SHP77 treated with DMSO at 0.1 percent for 48 hours (cell line): ENCODE results near the gene FTSJ3.
"Not testable (repeated sequence)": the region's sequence is repeated elsewhere in the genome, so short reads cannot be mapped to it uniquely, and the experiment has no call there.

ENCODE experiments used
- DNase-seq: peaks from one replicate; lab custom pipeline; 2025; lab: John Stamatoyannopoulos, UW

Gene FTSJ3

GRCh38 chr17:63843387-63843888, 16.0 kb upstream of the FTSJ3 start:
- not testable (repeated sequence) for DNase-seq

GRCh38 chr17:63842540-63843386, 15.3 kb upstream of the FTSJ3 start, which contains the start of gene SMARCD2:
SMARCD2 (minus strand) TSS chr17:63842685; CDS start chr17:63842674, 11 bp downstream.
- DNase-seq = peak; percentile 95

GRCh38 chr17:63842173-63842539, 14.7 kb upstream of the FTSJ3 start:
- no peak for DNase-seq

- no peak for DNase-seq
These were observed 14.1 kb upstream of the FTSJ3 start for GRCh38 chr17:63841350-63842172.

GRCh38 chr17:63840591-63841349, 13.3 kb upstream of the FTSJ3 start:
- DNase-seq = no peak

GRCh38 chr17:63838631-63839171, 11.2 kb upstream of the FTSJ3 start:
- no peak for DNase-seq

GRCh38 chr17:63837962-63838600, 10.6 kb upstream of the FTSJ3 start:
- no peak for DNase-seq

GRCh38 chr17:63837480-63837879, 10.0 kb upstream of the FTSJ3 start:
- no peak for DNase-seq

GRCh38 chr17:63836811-63837210, 9.3 kb upstream of the FTSJ3 start:
- DNase-seq = no peak

GRCh38 chr17:63835167-63835720, 7.8 kb upstream of the FTSJ3 start:
- DNase-seq = no peak

GRCh38 chr17:63834431-63835166, 7.1 kb upstream of the FTSJ3 start:
- DNase-seq = peak; percentile 35

GRCh38 chr17:63833741-63834373, 6.4 kb upstream of the FTSJ3 start:
- DNase-seq = no peak

GRCh38 chr17:63833026-63833740, 5.7 kb upstream of the FTSJ3 start:
- no peak for DNase-seq

- DNase-seq = no peak
These were observed 5.0 kb upstream of the FTSJ3 start for GRCh38 chr17:63832455-63832854.

- DNase-seq = no peak
These were observed 4.6 kb upstream of the FTSJ3 start for GRCh38 chr17:63832014-63832413.

GRCh38 chr17:63831505-63831904, 4.0 kb upstream of the FTSJ3 start:
- DNase-seq = no peak

- DNase-seq = no peak
These were observed 3.5 kb upstream of the FTSJ3 start for GRCh38 chr17:63830904-63831491.

- no peak for DNase-seq
These were observed 2.8 kb upstream of the FTSJ3 start for GRCh38 chr17:63830278-63830677.

GRCh38 chr17:63828936-63829335, 1.5 kb upstream of the FTSJ3 start:
- DNase-seq = no peak
